NCI-H2029 treated with DMSO at 0.1 percent for 48 hours (cell line): ENCODE data around the gene TMEM200C.

Experiments
- DNase-seq: peaks from one replicate; lab custom pipeline; 2025; lab: John Stamatoyannopoulos, UW

TMEM200C gene

GRCh38 chr18:5895299-5895875, at the start of gene TMEM200C:
TMEM200C (minus strand) TSS chr18:5895522; CDS start chr18:5892063, 3,459 bp downstream.
- no peak for DNase-seq

- DNase-seq, result no peak
Observed at GRCh38 chr18:5944448-5944847, 49.1 kb upstream of the TMEM200C start.

- DNase-seq, result no peak
Observed at GRCh38 chr18:5943514-5943913, 48.2 kb upstream of the TMEM200C start.

DNA sequence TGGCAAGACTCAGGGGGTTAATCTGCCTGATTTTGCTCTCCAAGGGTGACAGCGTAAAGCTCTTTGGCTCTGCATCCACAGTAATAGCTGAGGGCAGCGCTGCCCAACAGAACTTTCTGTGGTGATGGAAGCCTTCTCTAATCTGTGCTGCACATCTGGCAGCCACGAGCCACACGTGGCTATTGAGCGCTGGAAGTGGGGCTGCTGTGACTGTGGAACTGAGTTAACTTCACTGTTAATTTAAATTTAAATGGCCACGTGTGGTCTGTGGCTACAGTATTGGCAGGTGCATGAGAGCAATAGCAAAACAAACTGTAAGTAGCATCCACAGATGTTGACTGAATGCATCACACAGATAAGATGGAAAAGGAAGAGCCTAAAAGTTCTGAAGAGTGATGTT, 47.3 kb upstream of the TMEM200C start:
- no peak for DNase-seq

GRCh38 chr18:5941890-5942289, 46.6 kb upstream of the TMEM200C start:
- DNase-seq, result no peak

GRCh38 chr18:5939801-5940667, 44.7 kb upstream of the TMEM200C start:
- no peak for DNase-seq

DNA sequence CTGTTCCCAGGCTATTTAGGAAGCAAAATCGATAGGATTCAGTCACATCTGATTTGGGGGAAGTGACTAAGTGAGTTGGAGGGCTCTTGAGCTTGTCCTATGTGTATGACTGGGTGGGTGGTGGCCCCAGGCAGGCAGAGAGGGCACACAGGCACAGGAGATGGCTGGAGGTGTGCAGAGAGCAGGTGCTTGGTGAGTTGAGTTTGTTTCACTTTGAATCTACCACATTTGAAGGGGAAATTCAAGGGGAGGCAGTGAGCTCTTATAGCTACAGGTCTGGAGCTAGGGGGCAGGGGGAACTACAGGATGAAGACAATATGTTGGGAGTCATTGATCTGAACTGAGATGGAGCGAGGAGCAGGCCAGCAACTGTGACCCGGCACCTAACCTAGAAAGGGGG, 42.5 kb upstream of the TMEM200C start:
- no peak for DNase-seq

- DNase-seq, result no peak
Observed at GRCh38 chr18:5937121-5937520, 41.8 kb upstream of the TMEM200C start.

GRCh38 chr18:5930789-5931188, 35.5 kb upstream of the TMEM200C start:
- DNase-seq, result no peak

DNA sequence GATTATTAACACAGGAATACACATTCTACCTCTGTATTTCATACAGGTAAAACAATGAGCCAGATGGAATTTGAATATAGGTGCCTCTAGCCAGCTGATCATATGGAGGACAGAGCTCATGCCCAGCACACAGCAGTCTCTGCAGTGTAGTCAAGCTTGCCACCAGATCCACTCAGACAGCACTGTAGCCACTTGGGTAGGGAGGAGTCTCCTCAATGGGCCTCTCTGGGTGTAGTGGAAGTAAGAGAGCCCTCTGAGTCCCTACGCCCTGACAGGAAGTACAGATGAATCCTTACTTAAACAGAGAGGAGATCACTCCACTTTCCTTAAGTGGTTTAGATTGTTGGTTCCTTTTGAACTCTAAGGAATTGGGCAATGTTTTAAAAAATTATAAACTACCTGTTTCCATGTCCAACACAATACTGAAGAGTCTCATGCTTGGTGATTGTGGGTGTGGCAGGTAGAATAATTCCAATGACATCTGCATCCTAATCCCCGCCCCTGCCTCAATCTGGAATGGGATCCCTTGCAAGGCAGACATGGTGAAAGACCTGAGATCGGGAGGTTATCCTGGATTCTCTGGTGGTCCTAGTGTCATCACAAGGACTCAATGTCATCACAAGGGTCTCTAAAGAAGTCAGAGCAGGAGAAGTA, 23.0 kb upstream of the TMEM200C start:
- DNase-seq, result no peak

DNA sequence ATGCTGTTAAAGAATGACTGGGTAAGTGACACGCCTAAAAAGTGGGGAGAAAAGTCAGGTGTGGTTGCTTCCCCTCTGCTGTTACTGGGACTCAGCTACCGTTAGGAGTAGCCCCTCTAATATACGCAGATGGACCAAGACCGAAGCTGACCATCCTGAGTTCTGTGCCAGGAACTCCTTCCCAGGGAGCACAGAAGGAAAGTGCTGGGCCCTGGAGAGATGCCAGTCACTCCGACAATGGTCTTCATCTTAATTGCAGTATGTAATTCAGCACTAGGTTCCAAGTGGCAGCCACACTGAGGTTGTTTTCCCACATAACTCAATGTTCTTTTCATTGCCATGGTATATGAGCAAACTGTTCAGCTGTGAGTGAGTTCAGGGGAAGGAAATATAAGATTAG, 19.6 kb upstream of the TMEM200C start:
- no peak for DNase-seq

- DNase-seq, result no peak
Observed at GRCh38 chr18:5914016-5914415, 18.7 kb upstream of the TMEM200C start.

DNA sequence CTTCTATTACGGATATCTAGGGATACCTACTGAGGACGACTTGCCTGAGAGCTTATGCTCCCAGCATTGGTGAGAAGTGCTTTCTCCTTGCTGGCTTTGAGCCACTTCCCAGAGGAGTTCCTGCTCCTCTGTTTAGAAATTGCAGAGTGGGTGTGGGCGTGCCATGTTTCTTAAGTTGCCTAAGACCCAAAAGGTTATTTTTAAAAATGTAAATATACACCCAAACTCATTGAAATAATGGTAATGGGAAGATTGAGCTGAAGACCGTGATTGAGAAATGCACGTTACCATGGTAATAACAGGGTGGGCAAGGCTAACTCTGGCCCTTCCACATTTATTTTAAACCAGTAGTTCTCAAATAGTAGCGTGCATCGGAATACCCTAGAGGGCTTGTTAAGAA, 17.2 kb upstream of the TMEM200C start:
- no peak for DNase-seq

DNA sequence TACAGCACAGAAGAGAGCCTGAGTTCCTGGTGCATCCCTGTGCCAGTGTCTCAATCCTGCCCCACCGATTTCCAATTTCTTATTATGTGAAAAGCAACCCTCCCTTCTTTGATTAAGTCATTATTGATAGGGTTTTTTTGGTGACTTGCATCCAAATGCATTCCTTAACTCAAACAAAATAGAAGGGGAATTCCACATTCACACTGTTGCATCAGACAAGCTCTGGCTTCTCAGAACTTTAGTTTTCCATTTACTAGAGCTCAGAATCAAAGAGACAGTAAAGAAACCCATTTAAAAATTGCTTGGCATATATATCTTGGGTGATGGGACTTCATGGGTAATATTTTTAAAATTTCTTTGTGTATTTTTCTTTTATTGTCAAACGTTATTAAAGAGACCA, 13.8 kb upstream of the TMEM200C start:
- DNase-seq, result no peak

DNA sequence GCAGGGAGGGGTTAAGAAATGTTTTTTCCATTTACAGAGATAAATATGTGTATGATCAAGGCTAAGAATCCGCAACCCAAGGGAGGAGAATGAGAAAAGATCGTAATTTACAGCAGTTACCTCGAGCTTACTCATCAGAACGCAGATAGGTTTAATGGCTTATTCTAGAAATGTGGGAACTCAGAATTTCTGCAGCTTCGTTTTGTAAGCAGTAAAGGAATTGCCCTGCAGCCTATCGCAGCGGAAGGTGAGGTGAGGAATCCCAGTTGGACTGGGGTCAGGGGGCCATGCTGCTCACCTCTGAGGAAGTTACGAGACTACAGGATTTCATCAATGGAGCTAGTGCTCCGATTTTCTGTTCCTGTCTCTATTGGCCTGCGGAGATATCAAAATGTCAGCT, 8.1 kb upstream of the TMEM200C start:
- no peak for DNase-seq

DNA sequence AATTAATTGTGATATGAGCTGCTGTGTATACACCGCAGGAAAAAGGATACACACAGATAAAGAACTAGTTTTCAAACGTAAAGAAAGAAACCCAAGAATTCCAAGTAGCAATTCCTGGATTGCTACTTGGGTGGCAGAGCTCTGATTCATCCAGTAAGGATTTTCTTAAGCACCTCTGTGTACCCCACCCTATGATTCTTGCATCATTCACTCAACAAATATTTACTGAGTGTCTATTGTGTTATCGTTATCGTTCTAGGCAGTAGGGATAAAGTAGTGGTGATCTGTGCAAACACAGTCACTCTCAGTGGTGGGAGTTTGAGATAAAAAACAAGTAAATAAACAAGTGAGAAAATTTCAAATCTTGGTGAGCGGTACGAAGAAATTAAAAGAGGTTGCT, 4.9 kb upstream of the TMEM200C start:
- DNase-seq, result no peak

GRCh38 chr18:5899835-5900234, 4.5 kb upstream of the TMEM200C start:
- no peak for DNase-seq

GRCh38 chr18:5895876-5896740, 786 bp upstream of the TMEM200C start:
- DNase-seq, result no peak

GRCh38 chr18:5894611-5895298, 567 bp downstream of the TMEM200C start:
- DNase-seq, result no peak

- no peak for DNase-seq
Observed at GRCh38 chr18:5893956-5894610, 1.2 kb downstream of the TMEM200C start.

DNA sequence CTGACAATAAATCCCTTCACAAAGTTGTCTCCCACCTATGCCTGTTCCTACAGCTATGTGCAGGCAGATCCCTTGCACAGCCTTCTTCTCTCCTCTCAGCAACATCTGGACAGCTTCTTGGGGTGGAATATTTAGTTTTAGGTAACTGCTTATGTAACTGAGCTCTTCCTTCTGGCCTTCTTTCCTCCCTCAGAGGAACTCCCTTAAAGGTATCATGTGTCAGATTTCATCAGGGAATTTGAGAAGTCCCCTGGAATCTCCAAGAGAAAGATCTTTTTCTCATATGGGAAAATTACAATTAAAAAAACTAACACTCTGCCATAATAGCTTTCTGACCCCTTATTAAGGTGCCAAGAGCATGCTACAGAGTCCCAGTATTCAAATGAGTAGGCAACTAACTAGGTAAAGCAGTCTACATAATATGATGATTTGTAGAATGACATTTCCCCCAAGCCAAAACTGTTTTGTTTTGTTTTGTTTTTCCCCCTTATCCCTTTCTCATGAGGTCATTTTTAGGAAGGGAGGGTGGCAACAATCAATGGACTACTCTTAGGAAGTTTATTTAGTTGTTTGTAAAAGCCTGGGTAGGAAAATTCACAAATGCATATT, 2.4 kb downstream of the TMEM200C start:
- DNase-seq, result no peak
